HG03432 (cell line): Measurements from ENCODE around the gene SORD.
"Not testable (repeated sequence)": the region's sequence is repeated elsewhere in the genome, so short reads cannot be mapped to it uniquely, and the experiment has no call there.

Source experiments
- ATAC-seq: cut with Tn5 transposase; IDR thresholded peaks from one replicate; pipeline ENCODE4 v1.9.1; 2021; ENCODE audit warnings: mild to moderate bottlenecking, moderate library complexity; ENCODE audit not compliant: unreplicated experiment

The SORD gene

GRCh38 chr15:45022871-45023658, at the start of gene SORD:
SORD (plus strand) TSS chr15:45023195; CDS start chr15:45023284, 89 bp downstream.
- ATAC-seq, result peak; percentile 98

- not testable (repeated sequence) for ATAC-seq
These were observed 46.8 kb upstream of the SORD start for GRCh38 chr15:44976183-44976582.

- ATAC-seq, result not testable (repeated sequence)
These were observed 45.2 kb upstream of the SORD start for GRCh38 chr15:44977781-44978180.

- not testable (repeated sequence) for ATAC-seq
These were observed 43.2 kb upstream of the SORD start for GRCh38 chr15:44979617-44980339.

GRCh38 chr15:44984144-44984543, 38.9 kb upstream of the SORD start:
- ATAC-seq, result not testable (repeated sequence)

GRCh38 chr15:44986346-44987055, 36.5 kb upstream of the SORD start:
- not testable (repeated sequence) for ATAC-seq

GRCh38 chr15:44987711-44988110, 35.3 kb upstream of the SORD start:
- not testable (repeated sequence) for ATAC-seq

- ATAC-seq, result not testable (repeated sequence)
These were observed 34.7 kb upstream of the SORD start for GRCh38 chr15:44988184-44988869.

- not testable (repeated sequence) for ATAC-seq
These were observed 34.1 kb upstream of the SORD start for GRCh38 chr15:44988870-44989219.

GRCh38 chr15:44997632-44998031, 25.4 kb upstream of the SORD start:
- ATAC-seq, result not testable (repeated sequence)

GRCh38 chr15:44999105-44999504, 23.9 kb upstream of the SORD start:
- no peak for ATAC-seq

- ATAC-seq, result not testable (repeated sequence)
These were observed 21.8 kb upstream of the SORD start for GRCh38 chr15:45001180-45001579.

- ATAC-seq, result peak; percentile 52
These were observed 19.1 kb upstream of the SORD start for GRCh38 chr15:45003731-45004410.

GRCh38 chr15:45004590-45005175, 18.3 kb upstream of the SORD start:
- not testable (repeated sequence) for ATAC-seq

GRCh38 chr15:45009046-45009445, 13.9 kb upstream of the SORD start:
- ATAC-seq, result no peak

- ATAC-seq, result not testable (repeated sequence)
These were observed 7.9 kb upstream of the SORD start for GRCh38 chr15:45015114-45015513.

GRCh38 chr15:45020222-45020900, 2.6 kb upstream of the SORD start:
- not testable (repeated sequence) for ATAC-seq

GRCh38 chr15:45020901-45021259, 2.1 kb upstream of the SORD start:
- ATAC-seq, result not testable (repeated sequence)

- no peak for ATAC-seq
These were observed 1.6 kb upstream of the SORD start for GRCh38 chr15:45021348-45021747.
